Measurements from ENCODE around the gene PRDM2.
"Not testable (repeated sequence)": the region's sequence is repeated elsewhere in the genome, so short reads cannot be mapped to it uniquely, and the experiment has no call there.

- TF ChIP-seq CTCF, POLR2A (IDR thresholded peaks at IDR 0.05): not testable (repeated sequence)
These were observed 15.8 kb downstream of the PRDM2 start for GRCh38 chr1:13715616-13716287.

Measured in heart left ventricle (tissue), 13 donors.